HEK293 (cell line): ENCODE measurements around the gene MGAT4D.
A peak's percentile ranks its signal among the peaks of the same experiment; 100 is the strongest.

Experiments used
- HOXA7 ChIP-seq: sonication (generic); formaldehyde crosslinking; IDR thresholded peaks from 2 replicates; pipeline ENCODE4 v1.8.1; 2022; ENCODE audit warnings: missing genetic modification reagents, borderline replicate concordance
- INSM2 ChIP-seq: fragments of 450-650 bp; formaldehyde crosslinking; IDR thresholded peaks from 2 replicates; pipeline ENCODE4 v1.5.1; 2016; ENCODE audit warnings: missing biosample characterization, missing genetic modification characterization
- KLF10 ChIP-seq: fragments of 450-650 bp; IDR thresholded peaks from 2 replicates; pipeline ENCODE4 v1.5.1; 2018; ENCODE audit warnings: missing biosample characterization, mild to moderate bottlenecking, missing genetic modification characterization
- KLF8 ChIP-seq: fragments of 450-650 bp; formaldehyde crosslinking; IDR thresholded peaks from 2 replicates; pipeline ENCODE4 v1.5.1; 2016; ENCODE audit warnings: missing biosample characterization, missing genetic modification characterization
- OVOL3 ChIP-seq: fragments of 450-650 bp; formaldehyde crosslinking; IDR thresholded peaks from 2 replicates; pipeline ENCODE4 v1.5.1; 2016; ENCODE audit warnings: missing biosample characterization, missing genetic modification characterization
- PATZ1 ChIP-seq: fragments of 450-650 bp; formaldehyde crosslinking; IDR thresholded peaks from 2 replicates; pipeline ENCODE4 v1.5.1; 2016; ENCODE audit warnings: missing biosample characterization, missing genetic modification characterization
- SP7 ChIP-seq: fragments of 450-650 bp; formaldehyde crosslinking; IDR thresholded peaks from 2 replicates; pipeline ENCODE4 v1.5.1; 2016; ENCODE audit warnings: missing biosample characterization, missing genetic modification characterization
- TRIM28 ChIP-seq: IDR thresholded peaks from 2 replicates; pipeline ENCODE4 v1.6.1; 2011; ENCODE audit warnings: low read length, control low read depth, borderline replicate concordance
- ZBTB10 ChIP-seq: fragments of 450-650 bp; formaldehyde crosslinking; IDR thresholded peaks from 2 replicates; pipeline ENCODE4 v1.5.1; 2016; ENCODE audit warnings: missing biosample characterization, missing genetic modification characterization
- ZBTB17 ChIP-seq: fragments of 450-650 bp; formaldehyde crosslinking; IDR thresholded peaks from 2 replicates; pipeline ENCODE4 v1.5.1; 2016; ENCODE audit warnings: missing biosample characterization, missing genetic modification characterization
- ZBTB49 ChIP-seq: fragments of 450-650 bp; formaldehyde crosslinking; IDR thresholded peaks from 2 replicates; pipeline ENCODE4 v1.5.1; 2016; ENCODE audit warnings: missing biosample characterization, missing genetic modification characterization, low read depth
- ZBTB6 ChIP-seq: fragments of 450-650 bp; formaldehyde crosslinking; IDR thresholded peaks from 2 replicates; pipeline ENCODE4 v1.5.1; 2017; ENCODE audit warnings: missing biosample characterization, missing genetic modification characterization
- ZNF10 ChIP-seq: fragments of 450-650 bp; formaldehyde crosslinking; IDR thresholded peaks from 2 replicates; pipeline ENCODE4 v1.5.1; 2017; ENCODE audit warnings: missing biosample characterization, missing genetic modification characterization
- ZNF174 ChIP-seq: fragments of 450-650 bp; formaldehyde crosslinking; IDR thresholded peaks from 2 replicates; pipeline ENCODE4 v1.5.0; 2017; ENCODE audit warnings: missing biosample characterization, mild to moderate bottlenecking, missing genetic modification characterization
- ZNF391 ChIP-seq: fragments of 450-650 bp; formaldehyde crosslinking; IDR thresholded peaks from 2 replicates; pipeline ENCODE4 v1.5.1; 2016; ENCODE audit warnings: low read depth, missing biosample characterization, missing genetic modification characterization, borderline replicate concordance
- ZNF488 ChIP-seq: fragments of 450-650 bp; formaldehyde crosslinking; IDR thresholded peaks from 2 replicates; pipeline ENCODE4 v1.5.1; 2016; ENCODE audit warnings: missing biosample characterization, missing genetic modification characterization
- ZNF514 ChIP-seq: fragments of 450-650 bp; formaldehyde crosslinking; IDR thresholded peaks from 2 replicates; pipeline ENCODE4 v1.5.1; 2016; ENCODE audit warnings: missing biosample characterization, missing genetic modification characterization
- ZNF518A ChIP-seq: fragments of 450-650 bp; formaldehyde crosslinking; conservative IDR thresholded peaks from 2 replicates; pipeline ENCODE4 v1.5.1; 2016; ENCODE audit warnings: low read depth, missing biosample characterization, missing genetic modification characterization
- ZNF548 ChIP-seq: fragments of 450-650 bp; formaldehyde crosslinking; IDR thresholded peaks from 2 replicates; pipeline ENCODE4 v1.5.1; 2016; ENCODE audit warnings: missing biosample characterization, missing genetic modification characterization
- ZNF596 ChIP-seq: fragments of 450-650 bp; IDR thresholded peaks from 2 replicates; pipeline ENCODE4 v1.5.0; 2018; ENCODE audit warnings: missing biosample characterization, mild to moderate bottlenecking, missing genetic modification characterization, moderate library complexity
- ZNF660 ChIP-seq: fragments of 450-650 bp; IDR thresholded peaks from 2 replicates; pipeline ENCODE4 v1.5.1; 2018; ENCODE audit warnings: missing biosample characterization, mild to moderate bottlenecking, missing genetic modification characterization
- ZNF792 ChIP-seq: fragments of 450-650 bp; formaldehyde crosslinking; IDR thresholded peaks from 2 replicates; pipeline ENCODE4 v1.5.1; 2016; ENCODE audit warnings: missing biosample characterization, missing genetic modification characterization

The MGAT4D gene

GRCh38 chr4:140523857-140524742 lies 26.0 kb upstream of the MGAT4D start, which contains the start of gene ELMOD2 (continued):
- TF ChIP-seq KLF8 (tag by site-specific recombination) (peak; percentile 93), ZNF174 (tag by site-specific recombination) (no peak), PATZ1 (peak; percentile 70), ZNF548 (tag by site-specific recombination) (no peak), ZNF514 (no peak), ZNF518A (peak; percentile 63), ZBTB6 (peak; percentile 28; the same call in 1 of the 2 replicates), ZBTB49 (tag by site-specific recombination) (no peak), ZNF792 (0 out of 2 replicates have a peak, but pooled peaks have one; percentile 25), ZNF10 (tag by site-specific recombination) (0 out of 2 replicates have a peak, but pooled peaks have one; percentile 17), HOXA7 (CRISPR knock-in tag) (no peak), ZNF488 (no peak), INSM2 (tag by site-specific recombination) (0 out of 2 replicates have a peak, but pooled peaks have one; percentile 14), ZNF596 (tag by site-specific recombination) (0 out of 2 replicates have a peak, but pooled peaks have one; percentile 11), ZNF660 (tag by site-specific recombination) (0 out of 2 replicates have a peak, but pooled peaks have one; percentile 29), ZNF391 (tag by site-specific recombination) (0 out of 2 replicates have a peak, but pooled peaks have one; percentile 77), ZBTB10 (tag by site-specific recombination) (peak; percentile 41), ZBTB17 (tag by site-specific recombination) (peak; percentile 79), KLF10 (tag by site-specific recombination) (0 out of 2 replicates have a peak, but pooled peaks have one; percentile 14), TRIM28 (peak; percentile 43; the same call in 1 of the 2 replicates), SP7 (peak; percentile 30; the same call in 1 of the 2 replicates), OVOL3 (tag by site-specific recombination) (no peak)
